HepG2 (cell line): ENCODE measurements around the gene CSNK1D. TPM values are rescaled to one million over a fixed set of nuclear protein-coding genes. Genes with fewer than 3 reads are reported as not detected.

Experiments used
- ADNP ChIP-seq: sonication (generic); formaldehyde crosslinking; IDR thresholded peaks from 2 replicates; pipeline ENCODE4 v1.4.0; 2020; ENCODE audit warnings: missing genetic modification reagents
- AGO1 ChIP-seq: fragments of 200-400 bp; formaldehyde crosslinking; IDR thresholded peaks from 2 replicates; pipeline ENCODE4 v1.6.1; 2017; ENCODE audit warnings: mild to moderate bottlenecking, low read depth, low read length, moderate library complexity; ENCODE audit not compliant: poor library complexity, severe bottlenecking
- ARID2 ChIP-seq: sonication (generic); formaldehyde crosslinking; IDR thresholded peaks from 2 replicates; pipeline ENCODE4 v1.8.1; 2022; ENCODE audit warnings: mild to moderate bottlenecking, missing genetic modification reagents, borderline replicate concordance
- ARNT ChIP-seq: fragments of 450-650 bp; IDR thresholded peaks from 2 replicates; pipeline ENCODE4 v1.6.1; 2017
- ASH2L ChIP-seq: fragments of 300-600, 200-600 bp; sonication (generic); IDR thresholded peaks from 2 replicates; pipeline ENCODE4 v1.7.0; 2017; ENCODE audit warnings: low read depth, mild to moderate bottlenecking, moderate library complexity, mixed read lengths, low read length; ENCODE audit not compliant: insufficient read length
- CBFB ChIP-seq: sonication (generic); formaldehyde crosslinking; IDR thresholded peaks from 2 replicates; pipeline ENCODE4 v1.4.0; 2020; ENCODE audit warnings: missing genetic modification reagents
- CHD4 ChIP-seq: fragments of 200-600 bp; sonication (generic); IDR thresholded peaks from 2 replicates; pipeline ENCODE4 v1.7.0; 2017; ENCODE audit warnings: mild to moderate bottlenecking, low read length, borderline replicate concordance
- DNMT1 ChIP-seq: sonication (generic); formaldehyde crosslinking; IDR thresholded peaks from 2 replicates; pipeline ENCODE4 v1.5.1; 2020; ENCODE audit warnings: mild to moderate bottlenecking, missing genetic modification reagents
- EP300 ChIP-seq, 3 experiments: sonication (generic) in 1 of 3; formaldehyde crosslinking in 1 of 3; IDR thresholded peaks; 2 replicates each; pipeline versions ENCODE4 v1.5.1 to v1.6.1; 2011 to 2020; ENCODE audit warnings: low read depth in 2 of 3, low read length in 2 of 3, borderline replicate concordance in 1 of 3, improper control_type of control experiment in 1 of 3, mild to moderate bottlenecking in 1 of 3, missing genetic modification reagents in 1 of 3, moderate library complexity in 1 of 3
- FLYWCH1 ChIP-seq: sonication (generic); formaldehyde crosslinking; IDR thresholded peaks from 2 replicates; pipeline ENCODE4 v1.8.1; 2023; ENCODE audit warnings: mild to moderate bottlenecking, missing genetic modification reagents
- FOXJ3 ChIP-seq: sonication (generic); formaldehyde crosslinking; IDR thresholded peaks from 2 replicates; pipeline ENCODE4 v1.4.0; 2020; ENCODE audit warnings: missing genetic modification reagents, mild to moderate bottlenecking, borderline replicate concordance
- FOXP1 ChIP-seq, 2 experiments: fragments of 450-650 bp in 1 of 2; IDR thresholded peaks; 2 replicates each; pipeline ENCODE4 v1.6.1; 2017 to 2018; ENCODE audit warnings: antibody characterized with exemption in 1 of 2
- MXD4 ChIP-seq: IDR thresholded peaks from 2 replicates; pipeline ENCODE4 v1.6.1; 2016; ENCODE audit warnings: mild to moderate bottlenecking, missing biosample characterization, missing genetic modification reagents
- NR2F1 ChIP-seq, 2 experiments: fragments of 450-650 bp in 1 of 2; formaldehyde crosslinking in 1 of 2; IDR thresholded peaks; 2 replicates each; pipeline versions ENCODE4 v1.5.0 to v1.6.1; 2016 to 2020; ENCODE audit warnings: mild to moderate bottlenecking in 1 of 2, missing compliant biosample characterization in 1 of 2, missing genetic modification reagents in 1 of 2, moderate library complexity in 1 of 2
- PCBP2 ChIP-seq: fragments of 200-400 bp; formaldehyde crosslinking; optimal IDR thresholded peaks from 2 replicates; pipeline ENCODE3; 2018; ENCODE audit warnings: low read length, low read depth; ENCODE audit not compliant: poor library complexity, severe bottlenecking
- RBM22 ChIP-seq: fragments of 200-400 bp; formaldehyde crosslinking; optimal IDR thresholded peaks from 2 replicates; pipeline ENCODE3; 2017; ENCODE audit warnings: mild to moderate bottlenecking, low read length, moderate library complexity
- SAFB2 ChIP-seq: sonication (generic); formaldehyde crosslinking; IDR thresholded peaks from 2 replicates; pipeline ENCODE4 v1.5.1; 2020; ENCODE audit warnings: missing genetic modification reagents, low read depth, mild to moderate bottlenecking, borderline replicate concordance
- SP4 ChIP-seq: sonication (generic); formaldehyde crosslinking; IDR thresholded peaks from 2 replicates; pipeline ENCODE4 v1.8.1; 2023; ENCODE audit warnings: mild to moderate bottlenecking, missing genetic modification reagents
- TEAD3 ChIP-seq: optimal IDR thresholded peaks from 2 replicates; pipeline ENCODE3; 2016; ENCODE audit warnings: borderline replicate concordance
- ZBTB4 ChIP-seq: sonication (generic); formaldehyde crosslinking; IDR thresholded peaks from 2 replicates; pipeline ENCODE4 v1.4.0; 2020; ENCODE audit warnings: missing genetic modification reagents, mild to moderate bottlenecking, borderline replicate concordance
- ZNF138 ChIP-seq: sonication (generic); formaldehyde crosslinking; IDR thresholded peaks from 2 replicates; pipeline ENCODE4 v1.5.0; 2020; ENCODE audit warnings: mild to moderate bottlenecking, low read depth, missing genetic modification reagents
- ZNF333 ChIP-seq: sonication (generic); formaldehyde crosslinking; IDR thresholded peaks from 2 replicates; pipeline ENCODE4 v1.4.0; 2020; ENCODE audit warnings: mild to moderate bottlenecking, missing genetic modification reagents, borderline replicate concordance
- ZNF451 ChIP-seq: sonication (generic); formaldehyde crosslinking; IDR thresholded peaks from 2 replicates; pipeline ENCODE4 v1.5.0; 2020; ENCODE audit warnings: mild to moderate bottlenecking, missing genetic modification reagents
- ZNF572 ChIP-seq: sonication (generic); formaldehyde crosslinking; IDR thresholded peaks from 2 replicates; pipeline ENCODE4 v1.5.1; 2020; ENCODE audit warnings: mild to moderate bottlenecking, missing genetic modification reagents
- ZNF749 ChIP-seq: sonication (generic); formaldehyde crosslinking; IDR thresholded peaks from 2 replicates; pipeline ENCODE4 v1.8.0; 2022; ENCODE audit warnings: mild to moderate bottlenecking, missing genetic modification reagents, moderate library complexity, borderline replicate concordance
- ZNF879 ChIP-seq: sonication (generic); formaldehyde crosslinking; IDR thresholded peaks from 2 replicates; pipeline ENCODE4 v1.8.1; 2023; ENCODE audit warnings: missing genetic modification reagents
- ZSCAN30 ChIP-seq: sonication (generic); formaldehyde crosslinking; IDR thresholded peaks from 2 replicates; pipeline ENCODE4 v1.5.0; 2020; ENCODE audit warnings: mild to moderate bottlenecking, missing genetic modification reagents
- polyA plus RNA-seq, 8 experiments: library from polyadenylated mRNA; depleted of rRNA in 3 of 8; stranded (reverse) in 7 of 8; unstranded in 1 of 8; fragments of >200 nt; fragmentation: Illumina TruSeq in 4 of 8; extraction: Trizol in 4 of 8; gene quantifications; 2 replicates each; pipeline versions ENCODE4 v1.2.1 to v1.2.3, GENCODE V29; 2011 to 2016; ENCODE audit warnings: low read depth in 4 of 8, missing spikeins in 1 of 8, mixed read lengths in 1 of 8; ENCODE audit not compliant: insufficient read depth in 1 of 8
- total RNA-seq, 5 experiments: library from RNA; depleted of rRNA; stranded (reverse); fragments of >200 nt; fragmentation: Illumina TruSeq; extraction: Trizol; gene quantifications; 2 replicates each; pipeline ENCODE4 v1.2.3, GENCODE V29; 2016; ENCODE audit warnings: low read depth in 1 of 5

CSNK1D gene
- total and polyA plus RNA-seq, 2 of the 13 experiments (the other 11 are each of a cell fraction or from before 2014, with no cell fraction given): 31.5 to 128 TPM

DNA sequence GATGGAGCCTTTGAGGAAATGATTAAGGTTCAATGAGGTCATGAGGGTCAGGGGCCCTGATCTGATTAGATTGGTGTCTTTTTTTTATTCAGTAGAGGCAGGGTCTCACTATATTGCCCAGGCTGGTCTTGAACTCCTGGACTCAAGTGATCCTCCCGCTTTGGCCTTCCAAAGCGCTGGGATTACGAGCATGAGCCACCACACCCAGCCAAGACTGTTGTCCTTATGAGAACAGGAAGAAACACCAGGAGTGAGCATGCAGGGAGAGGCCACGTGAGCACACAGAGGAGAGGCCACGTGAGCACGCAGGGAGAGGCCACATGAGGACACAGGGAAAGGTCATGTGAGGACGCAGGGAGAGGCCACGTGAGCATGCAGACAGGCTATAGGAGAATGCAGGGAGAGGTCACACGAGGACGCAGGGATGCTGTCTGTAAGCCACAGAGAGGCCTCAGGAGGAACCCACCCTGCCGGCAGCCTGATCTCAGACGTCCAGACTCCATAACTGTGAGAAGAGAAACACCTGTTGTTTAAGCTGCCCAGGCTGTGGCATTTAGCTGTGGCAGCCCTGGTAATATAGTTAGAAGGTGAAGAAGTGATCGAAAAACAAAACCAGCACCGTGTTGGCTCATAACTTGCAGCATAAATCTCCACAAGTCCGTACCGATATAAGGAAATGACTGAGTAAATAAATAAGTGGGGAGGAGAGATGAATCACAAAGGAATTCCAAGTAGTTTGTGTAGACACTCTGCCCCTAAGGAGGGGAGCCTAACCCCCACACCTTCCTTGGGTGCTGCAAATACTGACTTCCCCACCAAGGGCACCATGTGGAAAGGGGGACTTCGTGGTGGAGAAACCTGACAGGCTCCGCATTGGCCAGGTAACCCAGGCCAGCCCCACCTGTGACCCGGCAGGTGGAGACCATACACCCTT lies 14.6 kb upstream of the CSNK1D start (continued):
- peak; percentile 81 to 88 for TF ChIP-seq EP300 (IDR thresholded peaks at IDR 0.05; ENCODE audit: low read depth in 2 of 2, low read length in 2 of 2)
- TF ChIP-seq EP300 (CRISPR knock-in tag; IDR thresholded peaks at IDR 0.05; ENCODE audit: borderline replicate concordance): peak; percentile 90; the same call in 1 of the 2 replicates
- TF ChIP-seq FOXP1 (IDR thresholded peaks at IDR 0.05): peak; percentile 69
- TF ChIP-seq FOXP1 (CRISPR knock-in tag; IDR thresholded peaks at IDR 0.05): peak; percentile 95
- TF ChIP-seq AGO1: no peak
- TF ChIP-seq ZNF749: no peak; the same call in none of the 2 replicates
- TF ChIP-seq ZNF333: no peak
- TF ChIP-seq ZBTB4 (CRISPR knock-in tag): peak; percentile 97
- peak; percentile 94 for TF ChIP-seq ADNP
- no peak for TF ChIP-seq DNMT1 (CRISPR knock-in tag)
- no peak for TF ChIP-seq FLYWCH1 (CRISPR knock-in tag)
- peak; percentile 70; the same call in 1 of the 2 replicates for TF ChIP-seq CBFB
- TF ChIP-seq ZNF138 (CRISPR knock-in tag): no peak; the same call in 1 of the 2 replicates
- TF ChIP-seq RBM22: no peak
- peak; percentile 82 for TF ChIP-seq SP4 (CRISPR knock-in tag)
- TF ChIP-seq ZNF451 (CRISPR knock-in tag): peak; percentile 88; the same call in 1 of the 2 replicates
- TF ChIP-seq NR2F1 (CRISPR knock-in tag; IDR thresholded peaks at IDR 0.05): peak; percentile 67 to 75; a peak in 3 of 4 replicates
- TF ChIP-seq ARNT: no peak
- no peak for TF ChIP-seq PCBP2
- TF ChIP-seq ZNF879 (CRISPR knock-in tag): no peak
- peak; percentile 94; the same call in 1 of the 2 replicates for TF ChIP-seq ZSCAN30
- no peak for TF ChIP-seq ZNF572 (CRISPR knock-in tag)
- peak; percentile 95 for TF ChIP-seq TEAD3
- TF ChIP-seq ASH2L: peak; percentile 68
- no peak for TF ChIP-seq ARID2 (CRISPR knock-in tag)
- TF ChIP-seq FOXJ3 (CRISPR knock-in tag): peak; percentile 59
- TF ChIP-seq CHD4: peak; percentile 89
- peak; percentile 89 for TF ChIP-seq MXD4
- no peak for TF ChIP-seq SAFB2 (CRISPR knock-in tag)
